Stimulated activated naive CD8-positive, alpha-beta T cell treated with anti-CD3 and anti-CD28 coated beads, Interleukin-15, Interleukin-2, amounts not matched to agents 100 U/mL and 50 U/mL, for 24 hours (primary cell): ENCODE measurements around the gene CDC42EP1.
A peak's percentile ranks its signal among the peaks of the same experiment; 100 is the strongest.
"Not testable (repeated sequence)": the region's sequence is repeated elsewhere in the genome, so short reads cannot be mapped to it uniquely, and the experiment has no call there.

Experiments used
- ATAC-seq: fragments of 150-1000 bp; cut with Tn5 transposase; one replicate; pipeline ENCODE4 v1.10.0; 2021
- DNase-seq: peaks from one replicate; pipeline ENCODE4 v3.0.0; 2021

CDC42EP1 gene

GRCh38 chr22:37534445-37534844 lies 25.8 kb upstream of the CDC42EP1 start:
- DNase-seq, result no peak
- no peak for ATAC-seq

- DNase-seq, result no peak
Measured at GRCh38 chr22:37535159-37535558, 25.1 kb upstream of the CDC42EP1 start.

GRCh38 chr22:37538590-37539357 lies 21.5 kb upstream of the CDC42EP1 start:
- peak; percentile 93 for ATAC-seq
- peak; percentile 92 for DNase-seq

More at GRCh38 chr22:37535159-37535558, 25.1 kb upstream of the CDC42EP1 start:
- ATAC-seq, result no peak

GRCh38 chr22:37539790-37540189 lies 20.5 kb upstream of the CDC42EP1 start:
- DNase-seq, ATAC-seq: not testable (repeated sequence)

- ATAC-seq, DNase-seq: not testable (repeated sequence)
Measured at GRCh38 chr22:37542416-37542815, 17.9 kb upstream of the CDC42EP1 start.

GRCh38 chr22:37542959-37543358 lies 17.3 kb upstream of the CDC42EP1 start:
- DNase-seq (no peak), ATAC-seq (no peak)

- ATAC-seq, result peak; percentile 15
- DNase-seq, result peak; percentile 79
Measured at GRCh38 chr22:37544955-37545702, 15.2 kb upstream of the CDC42EP1 start.

GRCh38 chr22:37545703-37546436 lies 14.4 kb upstream of the CDC42EP1 start:
- DNase-seq, result no peak
- ATAC-seq, result no peak

GRCh38 chr22:37546437-37547250 lies 13.6 kb upstream of the CDC42EP1 start:
- DNase-seq (no peak), ATAC-seq (no peak)

- ATAC-seq (no peak), DNase-seq (no peak)
Measured at GRCh38 chr22:37547251-37547741, 13.0 kb upstream of the CDC42EP1 start.

GRCh38 chr22:37549704-37550059 lies 10.6 kb upstream of the CDC42EP1 start:
- DNase-seq, result no peak

GRCh38 chr22:37550921-37551320 lies 9.4 kb upstream of the CDC42EP1 start:
- DNase-seq, ATAC-seq: not testable (repeated sequence)

More at GRCh38 chr22:37549704-37550059, 10.6 kb upstream of the CDC42EP1 start:
- ATAC-seq, result no peak

- DNase-seq, result no peak
- ATAC-seq, result no peak
Measured at GRCh38 chr22:37551981-37552380, 8.3 kb upstream of the CDC42EP1 start.

GRCh38 chr22:37552524-37553163 lies 7.6 kb upstream of the CDC42EP1 start:
- no peak for ATAC-seq
- DNase-seq, result no peak

GRCh38 chr22:37553725-37554124 lies 6.6 kb upstream of the CDC42EP1 start:
- DNase-seq, result no peak
- no peak for ATAC-seq

GRCh38 chr22:37555029-37555428 lies 5.3 kb upstream of the CDC42EP1 start:
- ATAC-seq, result no peak
- no peak for DNase-seq

- no peak for ATAC-seq
- DNase-seq, result no peak
Measured at GRCh38 chr22:37556710-37557109, 3.6 kb upstream of the CDC42EP1 start.

- DNase-seq, result no peak
- no peak for ATAC-seq
Measured at GRCh38 chr22:37557321-37558001, 2.8 kb upstream of the CDC42EP1 start.

- DNase-seq (no peak), ATAC-seq (no peak)
Measured at GRCh38 chr22:37558815-37559214, 1.5 kb upstream of the CDC42EP1 start.

- no peak for ATAC-seq
- no peak for DNase-seq
Measured at GRCh38 chr22:37559521-37559900, 769 bp upstream of the CDC42EP1 start.
